Activated CD8-positive, alpha-beta memory T cell treated with anti-CD3 and anti-CD28 coated beads, Interleukin-2, amount 50 U/mL, for 4 hours (primary cell): ENCODE results near the gene WDR26.
"Not testable (repeated sequence)": the region's sequence is repeated elsewhere in the genome, so short reads cannot be mapped to it uniquely, and the experiment has no call there.

Source experiments
- DNase-seq: peaks from one replicate; pipeline ENCODE4 v3.0.0-alpha.2; 2020

Gene WDR26

GRCh38 chr1:224434691-224435317 is at the start of gene WDR26:
Gene WDR26, minus strand, starts transcription at chr1:224434797.
- DNase-seq, result peak; percentile 76

- not testable (repeated sequence) for DNase-seq
Measured at GRCh38 chr1:224483206-224483605, 48.6 kb upstream of the WDR26 start.

GRCh38 chr1:224482619-224483018 is 48.0 kb upstream of the WDR26 start:
- DNase-seq, result no peak

GRCh38 chr1:224481601-224482000 is 47.0 kb upstream of the WDR26 start:
- DNase-seq, result no peak

DNA sequence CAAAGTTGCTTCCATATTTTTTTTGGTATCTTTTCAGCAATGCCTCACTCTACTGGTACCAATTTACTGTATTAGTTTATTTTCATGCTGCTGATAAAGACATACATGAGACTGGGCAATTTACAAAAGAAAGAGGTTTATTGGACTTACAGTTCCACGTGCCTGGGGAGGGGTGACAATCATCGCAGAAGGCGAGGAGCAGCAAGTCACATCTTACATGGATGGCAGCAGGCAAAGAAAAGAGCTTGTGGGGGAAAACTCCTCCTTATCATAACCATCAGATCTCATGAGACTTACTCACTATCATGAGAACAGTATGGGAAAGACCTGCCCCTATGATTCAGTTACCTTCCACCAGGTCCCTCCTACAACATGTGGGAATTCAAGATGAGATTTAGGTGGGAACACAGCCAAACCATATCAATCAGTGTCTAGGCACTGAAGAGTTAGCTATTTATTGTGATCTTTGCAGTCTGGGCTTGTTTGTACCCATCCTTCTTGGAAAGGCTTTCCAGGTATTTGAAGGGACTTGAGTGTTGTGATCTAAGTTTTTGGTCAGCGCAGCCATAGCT is 46.4 kb upstream of the WDR26 start:
- not testable (repeated sequence) for DNase-seq

GRCh38 chr1:224480200-224480599 is 45.6 kb upstream of the WDR26 start:
- not testable (repeated sequence) for DNase-seq

DNA sequence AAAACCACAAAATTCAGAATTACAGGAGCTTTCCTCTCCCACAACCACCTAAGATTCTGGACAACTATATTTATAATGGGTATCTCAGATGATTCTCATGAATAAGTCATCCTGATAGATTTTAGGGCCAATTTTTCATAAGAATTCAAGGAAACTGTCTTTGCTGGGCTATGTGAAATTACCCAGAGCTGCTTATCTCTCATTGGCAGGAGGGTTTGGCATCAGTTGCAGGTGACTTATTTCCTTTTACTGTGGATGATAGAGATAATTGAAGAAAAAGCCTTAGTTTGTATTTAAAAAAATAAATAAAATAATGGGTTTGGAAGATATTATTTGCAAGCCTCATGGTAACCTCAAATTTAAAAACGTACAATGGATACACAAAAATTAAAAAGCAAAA is 38.2 kb upstream of the WDR26 start:
- DNase-seq, result no peak

- no peak for DNase-seq
Measured at GRCh38 chr1:224466154-224466553, 31.6 kb upstream of the WDR26 start.

- no peak for DNase-seq
Measured at GRCh38 chr1:224459966-224460365, 25.4 kb upstream of the WDR26 start.

DNA sequence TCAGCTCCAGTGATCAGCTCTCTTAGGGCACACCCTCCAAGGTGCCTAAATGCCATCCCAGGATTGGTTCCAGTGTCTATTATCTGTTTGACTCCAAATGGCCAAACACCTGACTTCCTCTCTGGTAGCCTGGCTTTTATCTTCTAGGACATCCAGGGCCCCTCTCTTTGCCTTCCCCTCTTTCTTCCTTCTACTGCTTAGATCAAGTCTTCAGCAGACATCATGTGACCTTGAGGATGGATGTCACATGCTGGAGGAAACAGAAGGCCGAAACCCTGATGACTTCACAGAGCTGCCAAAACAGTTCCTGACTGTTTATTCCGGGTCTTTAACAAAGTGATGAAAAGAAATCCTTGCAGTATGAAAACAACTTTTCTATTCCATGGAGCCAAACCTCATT is 24.4 kb upstream of the WDR26 start:
- no peak for DNase-seq

GRCh38 chr1:224458296-224458695 is 23.7 kb upstream of the WDR26 start:
- DNase-seq, result no peak

GRCh38 chr1:224457782-224458144 is 23.2 kb upstream of the WDR26 start:
- DNase-seq, result no peak

GRCh38 chr1:224456637-224456953 is 22.0 kb upstream of the WDR26 start:
- DNase-seq, result no peak

DNA sequence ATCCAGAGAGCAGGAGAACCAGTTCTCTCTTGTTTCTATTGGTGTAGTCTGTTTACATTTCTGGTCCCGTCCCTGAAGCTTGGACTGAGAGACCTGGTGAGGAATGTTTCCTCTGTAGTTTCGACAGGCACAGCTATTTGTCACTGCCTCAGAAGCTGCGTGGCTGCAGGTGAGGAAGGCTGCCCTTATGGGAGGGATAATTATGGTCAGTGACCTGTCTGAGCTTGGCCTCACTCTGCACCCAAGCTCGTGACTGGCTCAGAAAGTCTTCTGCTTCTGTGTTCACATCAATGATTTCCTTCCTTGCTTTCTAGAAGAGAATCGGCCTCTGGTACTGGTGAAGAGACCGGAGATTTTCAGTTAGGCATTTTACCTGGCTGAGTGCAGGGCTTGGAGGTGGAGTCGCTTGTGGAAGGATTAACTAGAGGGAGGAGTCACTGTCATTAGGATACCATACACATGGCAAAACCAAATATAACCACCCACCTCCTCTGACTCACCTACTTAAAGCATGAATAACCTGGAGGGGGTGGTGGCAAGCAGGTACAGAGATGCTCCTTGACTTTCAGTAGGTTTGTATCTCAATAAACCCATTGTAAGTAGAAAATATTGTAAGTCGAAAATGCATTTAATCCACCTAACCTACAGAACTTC is 19.9 kb upstream of the WDR26 start:
- DNase-seq, result no peak

DNA sequence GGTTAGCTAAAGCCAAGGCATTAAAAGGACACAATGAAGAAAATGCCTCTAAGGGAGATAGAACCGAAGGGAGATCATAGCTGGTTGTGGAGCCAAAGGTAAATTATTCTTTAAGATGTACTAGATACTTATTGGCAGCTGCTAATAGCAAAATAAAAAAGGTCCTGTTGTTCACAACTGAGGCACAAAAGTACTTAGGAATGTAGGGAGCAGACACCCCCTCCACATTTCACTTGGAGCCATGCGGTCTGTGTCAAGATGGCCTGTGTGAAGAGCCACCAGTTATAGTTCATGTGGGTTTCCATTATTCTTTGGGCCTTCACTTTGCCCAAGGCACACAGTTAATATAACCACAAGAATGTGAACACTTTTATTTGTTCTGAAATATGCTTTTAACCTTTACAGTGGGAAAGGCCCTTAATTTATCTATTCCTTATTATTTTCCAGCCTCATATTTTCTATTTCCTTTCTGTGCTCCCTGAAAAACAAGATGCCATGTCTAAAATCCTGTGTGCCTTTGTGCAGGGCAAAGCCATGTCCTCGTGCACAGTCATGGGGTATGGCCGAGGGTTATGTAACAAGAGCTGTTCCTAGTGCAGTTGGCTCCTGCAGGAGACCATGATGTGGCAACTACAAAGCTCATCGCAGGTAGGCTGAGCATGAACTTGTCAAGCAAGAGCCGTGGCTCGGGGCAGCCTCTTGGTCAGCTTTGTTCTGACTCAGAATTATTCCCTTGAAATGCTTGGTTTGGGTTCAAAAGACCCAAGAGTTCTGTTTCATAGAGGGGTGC is 16.2 kb upstream of the WDR26 start:
- DNase-seq, result no peak

GRCh38 chr1:224450159-224450558 is 15.6 kb upstream of the WDR26 start:
- DNase-seq, result no peak

- DNase-seq, result no peak
Measured at GRCh38 chr1:224448453-224449017, 13.9 kb upstream of the WDR26 start.

- no peak for DNase-seq
Measured at GRCh38 chr1:224447971-224448370, 13.4 kb upstream of the WDR26 start.

DNA sequence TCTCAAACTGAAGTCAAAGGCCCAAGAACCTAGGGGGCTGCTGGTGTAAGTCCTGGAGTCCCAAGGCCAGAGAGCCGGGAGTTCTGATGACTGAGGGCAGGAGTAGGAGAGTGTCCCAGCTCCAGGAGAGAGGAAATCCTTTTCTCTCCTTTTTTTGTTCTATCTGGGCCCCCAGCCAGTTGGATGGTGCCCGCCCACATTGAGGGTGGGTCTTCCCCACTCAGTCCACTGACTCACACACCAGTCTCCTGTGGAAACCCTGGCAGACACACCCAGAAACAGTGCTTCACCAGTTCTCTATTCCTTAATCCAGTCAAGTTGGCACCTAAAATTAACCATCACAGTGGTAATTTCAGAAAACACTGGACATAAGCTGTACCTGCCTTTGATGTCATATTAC is 12.7 kb upstream of the WDR26 start:
- no peak for DNase-seq

GRCh38 chr1:224438989-224439388 is 4.4 kb upstream of the WDR26 start:
- no peak for DNase-seq

GRCh38 chr1:224435999-224436398 is 1.4 kb upstream of the WDR26 start:
- no peak for DNase-seq

- no peak for DNase-seq
Measured at GRCh38 chr1:224435318-224435763, 744 bp upstream of the WDR26 start.
